ENCODE results near the gene TMEM119. TPM values are rescaled to one million over a fixed set of nuclear protein-coding genes. Genes with fewer than 3 reads are reported as not detected.

Gene TMEM119
- total and polyA plus RNA-seq, 2 of the 13 experiments (the other 11 are each of a cell fraction or from before 2014, with no cell fraction given), result not detected

GRCh38 chr12:108560752-108561719, 36.8 kb downstream of the TMEM119 start, which contains the start of gene SART3 (continued):
- no peak; a peak in 1 of 4 replicates for TF ChIP-seq KLF16 (CRISPR knock-in tag; IDR thresholded peaks at IDR 0.05)
- 0 out of 2 replicates have a peak, but pooled peaks have one; percentile 7 for TF ChIP-seq ZNF331 (CRISPR knock-in tag; IDR thresholded peaks at IDR 0.05)
- TF ChIP-seq TGIF2 (CRISPR knock-in tag; IDR thresholded peaks at IDR 0.05), result 0 out of 2 replicates have a peak, but pooled peaks have one; percentile 11
- peak; percentile 90 for TF ChIP-seq THAP11 (CRISPR knock-in tag; IDR thresholded peaks at IDR 0.05)
- TF ChIP-seq ZBTB20 (CRISPR knock-in tag; IDR thresholded peaks at IDR 0.05; ENCODE audit: borderline replicate concordance, low read depth), result peak; percentile 81
- TF ChIP-seq SALL1 (CRISPR knock-in tag; IDR thresholded peaks at IDR 0.05), result peak; percentile 66; the same call in 1 of the 2 replicates
- TF ChIP-seq FOXA1 (IDR thresholded peaks at IDR 0.05), result no peak
- TF ChIP-seq FOXA1 (CRISPR knock-in tag; IDR thresholded peaks at IDR 0.05), result no peak
- 0 out of 2 replicates have a peak, but pooled peaks have one; percentile 5 for TF ChIP-seq CHD2 (IDR thresholded peaks at IDR 0.05; ENCODE audit: low read depth, low read length)
- TF ChIP-seq POLR2G (IDR thresholded peaks at IDR 0.05; ENCODE audit: low read depth, low read length), result peak; percentile 88
- no peak for TF ChIP-seq ZNF138 (CRISPR knock-in tag; IDR thresholded peaks at IDR 0.05; ENCODE audit: low read depth)
- no peak for TF ChIP-seq NPAS2 (CRISPR knock-in tag; IDR thresholded peaks at IDR 0.05; ENCODE audit: borderline replicate concordance)
- TF ChIP-seq ZNF574 (CRISPR knock-in tag; IDR thresholded peaks at IDR 0.05), result peak; percentile 93
- no peak for TF ChIP-seq THYN1 (CRISPR knock-in tag; IDR thresholded peaks at IDR 0.05; ENCODE audit: borderline replicate concordance, low read depth)
- no peak for TF ChIP-seq NR0B2 (CRISPR knock-in tag; IDR thresholded peaks at IDR 0.05)
- TF ChIP-seq SETDB1 (CRISPR knock-in tag; IDR thresholded peaks at IDR 0.05; ENCODE audit: borderline replicate concordance), result no peak
- no peak for TF ChIP-seq ZBTB1 (CRISPR knock-in tag; IDR thresholded peaks at IDR 0.05; ENCODE audit: borderline replicate concordance)
- TF ChIP-seq FOSL1 (CRISPR knock-in tag; IDR thresholded peaks at IDR 0.05; ENCODE audit: borderline replicate concordance), result no peak
- no peak for TF ChIP-seq ZNF550 (CRISPR knock-in tag; IDR thresholded peaks at IDR 0.05; ENCODE audit: borderline replicate concordance)
- no peak for TF ChIP-seq ZNF317 (CRISPR knock-in tag; IDR thresholded peaks at IDR 0.05)
- TF ChIP-seq HDAC1 (CRISPR knock-in tag; IDR thresholded peaks at IDR 0.05), result peak; percentile 82
- TF ChIP-seq YEATS2 (CRISPR knock-in tag; IDR thresholded peaks at IDR 0.05; ENCODE audit: borderline replicate concordance), result peak; percentile 72
- no peak for TF ChIP-seq TRIM22 (IDR thresholded peaks at IDR 0.05)
- TF ChIP-seq SNAPC2 (CRISPR knock-in tag; IDR thresholded peaks at IDR 0.05), result no peak
- no peak for TF ChIP-seq PBX2 (CRISPR knock-in tag; IDR thresholded peaks at IDR 0.05)
